HepG2 (cell line): ENCODE data around the gene TSC22D1. TPM values are rescaled to one million over a fixed set of nuclear protein-coding genes. Genes with fewer than 3 reads are reported as not detected.

Experiments
- ATAC-seq: fragments of 200-7000 bp; cut with Tn5 transposase; 3 replicates; pipeline ENCODE4 v1.9.1; 2020; ENCODE audit warnings: mild to moderate bottlenecking, moderate library complexity
- BruUV-seq: library from RNA; stranded (reverse); fragments of 400-500 nt; replicated peaks from 2 replicates; lab custom pipeline; 2021; lab: Mats Ljungman, UMichigan
- CTCF ChIA-PET: fragments of 300-600 bp; formaldehyde crosslinking; extraction: SDS; loops from one replicate; lab custom pipeline; 2021; ENCODE audit warnings: low total read pairs, inconsistent platforms, low intra/inter-chr PET ratio; lab: Yijun Ruan, JAX
- POLR2A ChIA-PET: fragments of 350-600 bp; sonication (Branson Sonifier 250); formaldehyde crosslinking; loops from one replicate; lab custom pipeline; 2020; ENCODE audit warnings: antibody characterized with exemption, inconsistent platforms; lab: Yijun Ruan, JAX
- DNase-seq: peaks from one replicate; pipeline ENCODE4 v3.0.0-alpha.2; 2015; ENCODE audit warnings: low spot score
- FAIRE-seq: peaks from 3 replicates; lab custom pipeline; 2011; peaks lifted over from hg19 to GRCh38; lab: Jason Lieb, UNC
- H2AFZ ChIP-seq: one replicate; pipeline ENCODE4 v1.6.1; 2011; ENCODE audit warnings: low read length, inconsistent platforms
- H3K27ac ChIP-seq: fragments of 300-600 bp; 3 replicates; pipeline ENCODE4 v1.8.0; 2011; ENCODE audit warnings: mixed run types, mild to moderate bottlenecking, mixed read lengths, low read length, inconsistent platforms; ENCODE audit not compliant: insufficient read depth; ENCODE audit errors: extremely low read length
- H3K27me3 ChIP-seq, 2 experiments: fragments of 200-600 bp in 1 of 2; 2 replicates in 1 of 2; 3 replicates in 1 of 2; pipeline versions ENCODE4 v1.6.0 to v1.8.0; 2011; ENCODE audit warnings: low read length in 2 of 2, mild to moderate bottlenecking in 2 of 2, moderate library complexity in 2 of 2, inconsistent platforms in 1 of 2; ENCODE audit not compliant: insufficient read depth in 2 of 2, control insufficient read depth in 1 of 2
- H3K36me3 ChIP-seq, 2 experiments: fragments of 200-600 bp in 1 of 2; replicated peaks in 1 of 2; 2 replicates in 1 of 2; 3 replicates in 1 of 2; pipeline versions ENCODE4 v1.5.1 to v1.8.0; 2011; ENCODE audit warnings: low read length in 2 of 2, inconsistent platforms in 1 of 2; ENCODE audit not compliant: insufficient read depth in 2 of 2, control insufficient read depth in 1 of 2
- H3K4me1 ChIP-seq: 2 replicates; pipeline ENCODE4 v1.5.1; 2012; ENCODE audit warnings: low read length, inconsistent platforms; ENCODE audit not compliant: insufficient read depth
- H3K4me2 ChIP-seq: 2 replicates; pipeline ENCODE4 v1.6.0; 2011; ENCODE audit warnings: low read depth, low read length, inconsistent platforms
- H3K4me3 ChIP-seq, 3 experiments: fragments of 200-600 bp in 1 of 3; sonication (generic), shearing (Covaris generic) in 1 of 3; replicated peaks in 1 of 3; 2 replicates each; pipeline ENCODE4 v1.5.1; 2011 to 2016; ENCODE audit warnings: low read length in 3 of 3, inconsistent platforms in 2 of 3, low read depth in 2 of 3, mild to moderate bottlenecking in 2 of 3, control low read depth in 1 of 3, mixed read lengths in 1 of 3; ENCODE audit not compliant: insufficient read depth in 1 of 3
- H3K79me2 ChIP-seq: one replicate; pipeline ENCODE4 v1.6.1; 2011; ENCODE audit warnings: low read length, inconsistent platforms; ENCODE audit not compliant: insufficient read depth
- H3K9ac ChIP-seq: 2 replicates; pipeline ENCODE4 v1.6.0; 2011; ENCODE audit warnings: mild to moderate bottlenecking, low read depth, low read length, inconsistent platforms; ENCODE audit not compliant: insufficient read depth
- H3K9me3 ChIP-seq: 2 replicates; pipeline ENCODE4 v1.5.1; 2012; ENCODE audit warnings: mild to moderate bottlenecking, low read length
- H4K20me1 ChIP-seq: 2 replicates; pipeline ENCODE4 v1.6.0; 2011; ENCODE audit warnings: inconsistent platforms, mild to moderate bottlenecking, low read length, moderate library complexity; ENCODE audit not compliant: insufficient read depth
- CEBPB ChIP-seq: IDR thresholded peaks from 2 replicates; pipeline ENCODE4 v1.6.1; 2011; ENCODE audit warnings: low read depth, low read length, improper control_type of control experiment, borderline replicate concordance
- FOXA1 ChIP-seq, 2 experiments: fragments of 450-650 bp in 1 of 2; sonication (generic) in 1 of 2; formaldehyde crosslinking in 1 of 2; IDR thresholded peaks; 2 replicates each; pipeline versions ENCODE4 v1.4.0 to v1.6.1; 2016 to 2020; ENCODE audit warnings: missing genetic modification reagents in 1 of 2
- JUNB ChIP-seq: sonication (generic); formaldehyde crosslinking; IDR thresholded peaks from 2 replicates; pipeline ENCODE4 v1.8.0; 2022; ENCODE audit warnings: missing genetic modification reagents, mild to moderate bottlenecking, borderline replicate concordance
- LBX2 ChIP-seq: sonication (generic); formaldehyde crosslinking; IDR thresholded peaks from 2 replicates; pipeline ENCODE4 v1.5.0; 2020; ENCODE audit warnings: missing genetic modification reagents, mild to moderate bottlenecking, borderline replicate concordance
- MED1 ChIP-seq: sonication (generic); formaldehyde crosslinking; IDR thresholded peaks from 2 replicates; pipeline ENCODE4 v1.4.0; 2020; ENCODE audit warnings: missing genetic modification reagents
- MYNN ChIP-seq: sonication (generic); formaldehyde crosslinking; IDR thresholded peaks from 2 replicates; pipeline ENCODE4 v1.4.0; 2020; ENCODE audit warnings: mild to moderate bottlenecking, low read depth, missing genetic modification reagents
- PPARG ChIP-seq: conservative IDR thresholded peaks from 2 replicates; pipeline ENCODE4 v1.6.1; 2016; ENCODE audit warnings: missing biosample characterization, missing genetic modification reagents
- SCMH1 ChIP-seq: sonication (generic); formaldehyde crosslinking; IDR thresholded peaks from 2 replicates; pipeline ENCODE4 v1.9.0; 2021; ENCODE audit warnings: missing genetic modification reagents, mild to moderate bottlenecking, borderline replicate concordance
- TEAD2 ChIP-seq: sonication (generic); formaldehyde crosslinking; IDR thresholded peaks from 2 replicates; pipeline ENCODE4 v1.9.0; 2021; ENCODE audit warnings: missing genetic modification reagents
- TGIF2 ChIP-seq: IDR thresholded peaks from 2 replicates; pipeline ENCODE4 v1.6.1; 2016; ENCODE audit warnings: control low read depth, missing compliant biosample characterization
- TOE1 ChIP-seq: sonication (generic); formaldehyde crosslinking; IDR thresholded peaks from 2 replicates; pipeline ENCODE4 v1.4.0; 2020; ENCODE audit warnings: mild to moderate bottlenecking, missing genetic modification reagents
- ZBTB38 ChIP-seq: sonication (generic); formaldehyde crosslinking; IDR thresholded peaks from 2 replicates; pipeline ENCODE4 v1.5.1; 2020; ENCODE audit warnings: mild to moderate bottlenecking, missing genetic modification reagents
- ZNF451 ChIP-seq: sonication (generic); formaldehyde crosslinking; IDR thresholded peaks from 2 replicates; pipeline ENCODE4 v1.5.0; 2020; ENCODE audit warnings: mild to moderate bottlenecking, missing genetic modification reagents
- ZNF512 ChIP-seq: sonication (generic); formaldehyde crosslinking; IDR thresholded peaks from 2 replicates; pipeline ENCODE4 v1.4.0; 2020; ENCODE audit warnings: mild to moderate bottlenecking, missing genetic modification reagents
- ZNF556 ChIP-seq: sonication (generic); formaldehyde crosslinking; IDR thresholded peaks from 2 replicates; pipeline ENCODE4 v1.4.0; 2020; ENCODE audit warnings: mild to moderate bottlenecking, missing genetic modification reagents, borderline replicate concordance
- ZNF775 ChIP-seq: sonication (generic); formaldehyde crosslinking; IDR thresholded peaks from 2 replicates; pipeline ENCODE4 v1.4.0; 2020; ENCODE audit warnings: missing genetic modification reagents, mild to moderate bottlenecking, moderate library complexity, borderline replicate concordance
- WGBS: methylation state at CpG from one replicate; pipeline ENCODE4 v1.1.6; 2017; ENCODE audit warnings: low lambda C conversion rate; 5-methylcytosine and 5-hydroxymethylcytosine counted together
- in situ Hi-C: cut with HindIII; loops from 2 replicates; pipeline ENCODE4 v1.10.0; 2017; ENCODE audit warnings: low pct_unique_long_range_greater_than_20kb; ENCODE audit not compliant: extremely low pct_ligation_motif_present
- intact Hi-C: fragments of 100-400 bp; cut with micrococcal nuclease; formaldehyde crosslinking; loops from one replicate; pipeline ENCODE4 v1.10.0; 2022; ENCODE audit not compliant: unreplicated experiment
- polyA plus RNA-seq, 8 experiments: library from polyadenylated mRNA; depleted of rRNA in 3 of 8; stranded (reverse) in 7 of 8; unstranded in 1 of 8; fragments of >200 nt; fragmentation: Illumina TruSeq in 4 of 8; extraction: Trizol in 4 of 8; gene quantifications; 2 replicates each; pipeline versions ENCODE4 v1.2.1 to v1.2.3, GENCODE V29; 2011 to 2016; ENCODE audit warnings: low read depth in 4 of 8, missing spikeins in 1 of 8, mixed read lengths in 1 of 8; ENCODE audit not compliant: insufficient read depth in 1 of 8
- total RNA-seq, 5 experiments: library from RNA; depleted of rRNA; stranded (reverse); fragments of >200 nt; fragmentation: Illumina TruSeq; extraction: Trizol; gene quantifications; 2 replicates each; pipeline ENCODE4 v1.2.3, GENCODE V29; 2016; ENCODE audit warnings: low read depth in 1 of 5
- TF ChIP-seq, protein P1 (sequence below): sonication (generic); formaldehyde crosslinking; IDR thresholded peaks from 2 replicates; pipeline ENCODE4 v1.4.0; 2020; ENCODE audit warnings: missing genetic modification reagents

The TSC22D1 gene
- total and polyA plus RNA-seq, 2 of the 13 experiments (the other 11 are each of a cell fraction or from before 2014, with no cell fraction given) = 18.4 to 35.7 TPM

DNA sequence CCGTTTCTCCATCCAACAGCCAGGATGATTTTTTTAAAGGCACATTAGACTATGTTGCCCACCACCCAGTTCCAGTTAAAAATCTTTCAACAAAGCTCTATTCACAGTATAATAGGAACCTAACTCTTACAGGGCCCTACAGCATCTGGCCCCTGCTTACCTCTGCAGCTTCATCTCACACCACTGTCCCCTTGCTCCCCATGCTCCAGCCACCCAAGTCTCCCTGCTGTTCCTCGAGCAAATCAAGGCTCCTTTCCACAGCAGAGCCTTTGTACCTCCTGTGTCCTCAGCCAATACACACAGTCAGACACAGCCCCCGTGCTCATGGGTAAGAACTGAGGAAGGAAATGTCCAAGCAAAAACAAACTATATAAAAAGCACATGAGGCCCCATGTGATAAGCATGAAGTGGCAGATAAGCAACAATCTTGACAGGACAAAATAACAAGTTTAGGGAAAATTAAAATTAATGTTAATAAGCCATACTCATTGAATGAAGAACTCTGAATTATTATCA lies 67.5 kb downstream of the TSC22D1 start (continued):
- TF ChIP-seq ZNF556 (no peak), MED1 (CRISPR knock-in tag) (no peak), TGIF2 (CRISPR knock-in tag) (no peak), MYNN (no peak)
- TF ChIP-seq, protein P1, sequence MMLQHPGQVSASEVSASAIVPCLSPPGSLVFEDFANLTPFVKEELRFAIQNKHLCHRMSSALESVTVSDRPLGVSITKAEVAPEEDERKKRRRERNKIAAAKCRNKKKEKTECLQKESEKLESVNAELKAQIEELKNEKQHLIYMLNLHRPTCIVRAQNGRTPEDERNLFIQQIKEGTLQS (CRISPR knock-in tag) = no peak

GRCh38 chr13:44507639-44508038 lies 68.5 kb downstream of the TSC22D1 start:
- H3K4me3 ChIP-seq = no peak overlapping the region
- CTCF ChIA-PET = no interaction called here
- POLR2A ChIA-PET = no interaction called here
- intact Hi-C loops = no loop called here
- WGBS = 95% methylated on average over 4 of the region's 4 CpGs
- no peak overlapping the region for H3K4me2 ChIP-seq
- no peak overlapping the region for H2AFZ ChIP-seq
- ATAC-seq (no peak), FAIRE-seq (no peak), DNase-seq (no peak)
- H3K36me3 ChIP-seq = no peaks in the 10 kb centered on the region
- no peak overlapping the region for H3K27ac ChIP-seq
- H3K79me2 ChIP-seq = no peaks in the 10 kb centered on the region
- in situ Hi-C loops = no loop called here
- H3K4me1 ChIP-seq = peaks cover 8% of the 10 kb centered on the region
- H4K20me1 ChIP-seq = no peaks in the 10 kb centered on the region
- H3K27me3 ChIP-seq = no peaks in the 10 kb centered on the region
- no peak for TF ChIP-seq LBX2 (CRISPR knock-in tag)
- H3K9me3 ChIP-seq = no peaks in the 10 kb centered on the region
- BruUV-seq = no TSS peak
- H3K9ac ChIP-seq = no peak overlapping the region

DNA sequence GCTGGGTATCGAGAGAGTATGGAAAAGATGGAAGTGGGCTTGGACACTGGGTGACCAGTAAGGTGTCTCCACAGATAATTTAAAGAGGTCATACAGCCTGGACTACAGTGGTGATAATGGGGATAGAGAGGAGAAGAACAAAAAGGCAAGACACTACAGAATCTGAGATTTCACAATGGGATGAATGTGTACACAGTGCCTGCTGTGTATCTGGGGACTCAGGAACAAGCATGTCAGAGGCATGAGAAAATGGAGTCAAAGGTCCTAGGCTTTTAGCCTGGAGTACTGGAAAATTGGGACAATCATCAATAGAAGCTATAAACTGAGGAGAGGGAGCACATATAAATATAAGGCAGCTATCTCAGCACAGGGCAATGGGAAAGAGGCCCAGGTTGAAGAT lies 69.4 kb downstream of the TSC22D1 start:
- FAIRE-seq = no peak
- Histone ChIP-seq H3K4me2 (no peak overlapping the region), H3K79me2 (no peaks in the 10 kb centered on the region), H3K27ac (no peak overlapping the region), H2AFZ (no peak overlapping the region), H3K36me3 (no peaks in the 10 kb centered on the region), H3K9me3 (no peaks in the 10 kb centered on the region), H3K4me1 (peaks cover 8% of the 10 kb centered on the region), H4K20me1 (no peaks in the 10 kb centered on the region), H3K4me3 (no peak overlapping the region), H3K9ac (no peak overlapping the region), H3K27me3 (no peaks in the 10 kb centered on the region)
- POLR2A ChIA-PET = no interaction called here
- in situ Hi-C loops = no loop called here
- intact Hi-C loops = no loop called here
- BruUV-seq = no TSS peak
- peak; percentile 73 for ATAC-seq
- CTCF ChIA-PET = no interaction called here
- WGBS = 95% methylated on average over 1 of the region's 1 CpG
- peak; percentile 15 for DNase-seq
- no peak for TF ChIP-seq TOE1
- TF ChIP-seq ZBTB38 (CRISPR knock-in tag) = no peak
- TF ChIP-seq ZNF451 = no peak
- peak; percentile 50 for TF ChIP-seq CEBPB
- no peak for TF ChIP-seq FOXA1 (IDR thresholded peaks at IDR 0.05)
- TF ChIP-seq FOXA1 (CRISPR knock-in tag; IDR thresholded peaks at IDR 0.05) = peak; percentile 43; the same call in 1 of the 2 replicates
- TF ChIP-seq TEAD2 (CRISPR knock-in tag) = no peak
- TF ChIP-seq PPARG = 0 out of 2 replicates have a peak, but pooled peaks have one; percentile 31
- no peak for TF ChIP-seq ZNF775 (CRISPR knock-in tag)
- TF ChIP-seq ZNF512 (CRISPR knock-in tag) = no peak
- no peak for TF ChIP-seq JUNB
- TF ChIP-seq SCMH1 (CRISPR knock-in tag) = no peak
